Effector memory CD4-positive, alpha-beta T cell (primary cell): ENCODE data around the gene LDLRAP1.

ENCODE experiments used
- DNase-seq, 3 donors: peaks; one replicate each; pipeline ENCODE4 v3.0.0-alpha.2; 2020
- H3K27ac ChIP-seq: 2 replicates; pipeline ENCODE4 v1.7.0; 2013; ENCODE audit warnings: mild to moderate bottlenecking, low read length, moderate library complexity; ENCODE audit not compliant: insufficient read depth, poor library complexity, severe bottlenecking
- H3K27me3 ChIP-seq: replicated peaks from 2 replicates; pipeline ENCODE4 v1.7.0; 2013; ENCODE audit warnings: mild to moderate bottlenecking, low read length; ENCODE audit not compliant: insufficient read depth, control insufficient read depth, poor library complexity, severe bottlenecking
- H3K36me3 ChIP-seq: 2 replicates; pipeline ENCODE4 v1.7.0; 2013; ENCODE audit warnings: mild to moderate bottlenecking, low read length, moderate library complexity; ENCODE audit not compliant: control insufficient read depth, insufficient read depth
- H3K4me1 ChIP-seq: 2 replicates; pipeline ENCODE4 v1.7.0; 2013; ENCODE audit warnings: low read length, mild to moderate bottlenecking; ENCODE audit not compliant: control insufficient read depth, insufficient read depth, poor library complexity, severe bottlenecking
- H3K4me3 ChIP-seq: 2 replicates; pipeline ENCODE4 v1.7.0; 2013; ENCODE audit warnings: low read length, low read depth, mild to moderate bottlenecking; ENCODE audit not compliant: insufficient read depth, poor library complexity, severe bottlenecking
- H3K9me3 ChIP-seq: 2 replicates; pipeline ENCODE4 v1.7.0; 2013; ENCODE audit warnings: mild to moderate bottlenecking, low read length, moderate library complexity; ENCODE audit not compliant: control insufficient read depth

LDLRAP1 gene

DNA sequence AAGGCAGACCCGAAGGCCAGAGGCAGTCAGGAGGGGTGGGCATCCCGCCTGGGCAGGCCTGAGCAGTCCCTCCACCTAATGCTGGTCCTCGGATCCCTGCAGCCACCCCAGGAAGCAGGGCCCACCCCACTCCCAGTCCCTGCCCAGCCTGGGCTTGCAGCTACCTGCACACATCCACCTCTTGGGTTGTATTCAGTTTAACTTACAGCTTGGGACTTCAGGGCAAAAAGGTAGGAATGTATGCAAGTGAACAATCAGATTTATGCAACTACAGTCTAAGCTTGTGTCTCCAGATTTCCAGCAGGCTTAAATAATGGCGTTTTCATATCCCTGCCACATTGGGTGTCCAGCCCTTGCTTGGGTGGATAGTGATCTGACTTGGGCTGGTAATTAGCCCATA, 17.4 kb downstream of the LDLRAP1 start:
- H3K27me3 ChIP-seq = no peaks in the 10 kb centered on the region
- peaks cover 30% of the 10 kb centered on the region for H3K36me3 ChIP-seq
- no peak overlapping the region for H3K4me3 ChIP-seq
- peaks cover 99% of the 10 kb centered on the region for H3K4me1 ChIP-seq
- H3K9me3 ChIP-seq = no peaks in the 10 kb centered on the region
- peak overlapping the region; percentile 70 for H3K27ac ChIP-seq
- no peak for DNase-seq

DNA sequence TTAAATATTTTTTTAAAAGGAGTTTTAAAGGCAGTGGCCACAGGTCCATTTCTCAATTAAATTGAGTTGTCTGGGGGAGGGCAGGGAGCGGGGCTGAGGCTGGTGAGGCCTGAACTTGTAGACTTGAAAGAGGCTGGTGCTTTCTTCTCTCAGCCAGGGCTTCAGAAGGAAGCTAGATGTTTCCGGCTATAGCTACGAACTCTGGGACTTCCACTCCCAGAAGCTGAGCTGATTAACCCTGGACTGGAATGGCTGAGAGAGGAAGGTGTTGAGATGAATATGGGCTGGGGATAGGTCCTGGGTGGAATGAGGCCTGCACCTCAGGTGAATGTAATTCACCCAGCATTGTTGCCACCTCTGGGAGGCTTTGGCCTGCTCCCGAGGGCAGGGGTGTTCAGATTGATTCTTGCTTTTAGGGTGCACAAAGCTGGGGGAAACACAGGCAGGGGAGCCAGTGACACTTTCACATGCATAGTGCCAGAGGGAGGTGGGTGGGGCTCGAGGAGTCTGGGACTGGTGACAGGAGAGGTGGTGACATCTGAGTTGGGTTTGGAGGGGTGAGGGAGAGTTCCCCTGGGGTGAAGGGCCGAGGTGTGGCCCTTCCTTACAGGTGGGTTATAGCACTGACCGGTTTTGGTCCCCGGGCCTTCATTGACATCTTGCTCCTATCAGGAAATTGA, 18.2 kb downstream of the LDLRAP1 start:
- H3K4me1 ChIP-seq = peaks cover 95% of the 10 kb centered on the region
- peaks cover 25% of the 10 kb centered on the region for H3K36me3 ChIP-seq
- peak overlapping the region; percentile 60 for H3K4me3 ChIP-seq
- no peaks in the 10 kb centered on the region for H3K27me3 ChIP-seq
- peak overlapping the region; percentile 70 for H3K27ac ChIP-seq
- no peaks in the 10 kb centered on the region for H3K9me3 ChIP-seq
- no peak for DNase-seq

DNA sequence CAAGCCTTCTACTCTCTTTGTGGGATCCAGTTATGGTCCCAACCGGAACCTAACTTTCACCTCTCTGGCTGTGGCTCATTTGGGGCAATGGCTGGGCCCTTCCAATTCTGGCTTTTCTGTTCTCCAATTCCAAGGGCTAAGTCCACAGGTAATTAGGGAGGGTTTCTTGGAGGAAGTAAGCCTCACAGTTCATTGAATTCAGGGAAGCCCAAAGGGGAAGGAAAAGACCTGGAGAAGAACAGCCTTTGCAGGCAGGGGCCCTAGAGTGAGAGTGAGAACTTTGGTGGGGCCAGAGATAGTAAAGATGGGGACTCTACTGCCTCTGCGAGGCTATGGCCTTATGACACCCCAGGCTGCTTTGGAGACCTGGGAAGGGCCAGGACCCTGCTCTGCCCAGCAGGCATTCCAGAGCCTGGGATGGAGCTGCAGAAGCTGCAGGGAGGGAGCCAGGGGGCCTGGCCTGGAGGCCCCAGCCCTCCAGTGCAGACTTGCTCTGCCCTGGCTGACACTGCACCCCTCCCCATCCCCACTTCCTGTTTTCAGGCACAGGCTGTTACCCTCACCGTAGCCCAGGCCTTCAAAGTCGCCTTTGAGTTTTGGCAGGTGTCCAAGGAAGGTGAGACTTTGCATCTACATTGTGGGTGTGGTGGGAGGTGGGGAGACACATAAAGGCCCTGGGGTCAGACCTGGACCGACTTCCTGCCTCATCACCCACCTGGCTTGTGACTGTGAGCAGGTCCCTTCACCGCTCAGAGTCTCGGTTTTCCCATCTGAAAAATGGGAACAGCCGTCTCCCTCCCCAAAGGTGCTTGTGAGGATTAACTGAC, 18.9 kb downstream of the LDLRAP1 start:
- DNase-seq = peak; percentile 64 to 75 (median 66)
- Histone ChIP-seq H3K4me1 (peaks cover 90% of the 10 kb centered on the region), H3K27ac (peak overlapping the region; percentile 70), H3K4me3 (peak overlapping the region; percentile 60), H3K27me3 (no peaks in the 10 kb centered on the region), H3K36me3 (peaks cover 28% of the 10 kb centered on the region), H3K9me3 (no peaks in the 10 kb centered on the region)

DNA sequence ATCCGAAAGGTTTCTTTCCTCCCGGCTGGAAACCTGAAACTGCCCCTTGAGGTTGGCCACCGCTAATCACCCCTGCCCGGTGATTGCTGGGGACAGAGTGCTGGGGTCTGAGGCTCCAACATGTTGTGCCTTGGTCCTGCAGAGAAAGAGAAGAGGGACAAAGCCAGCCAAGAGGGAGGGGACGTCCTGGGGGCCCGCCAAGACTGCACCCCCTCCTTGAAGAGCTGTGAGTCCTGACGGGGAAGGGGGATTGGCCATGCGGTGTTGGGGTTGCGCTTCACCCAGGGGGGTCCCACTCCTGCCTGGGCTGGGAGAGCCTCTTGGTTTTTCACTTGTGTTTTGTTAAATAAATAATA, 19.5 kb downstream of the LDLRAP1 start:
- H3K4me3 ChIP-seq = peak overlapping the region; percentile 60
- no peaks in the 10 kb centered on the region for H3K27me3 ChIP-seq
- peaks cover 28% of the 10 kb centered on the region for H3K36me3 ChIP-seq

DNA sequence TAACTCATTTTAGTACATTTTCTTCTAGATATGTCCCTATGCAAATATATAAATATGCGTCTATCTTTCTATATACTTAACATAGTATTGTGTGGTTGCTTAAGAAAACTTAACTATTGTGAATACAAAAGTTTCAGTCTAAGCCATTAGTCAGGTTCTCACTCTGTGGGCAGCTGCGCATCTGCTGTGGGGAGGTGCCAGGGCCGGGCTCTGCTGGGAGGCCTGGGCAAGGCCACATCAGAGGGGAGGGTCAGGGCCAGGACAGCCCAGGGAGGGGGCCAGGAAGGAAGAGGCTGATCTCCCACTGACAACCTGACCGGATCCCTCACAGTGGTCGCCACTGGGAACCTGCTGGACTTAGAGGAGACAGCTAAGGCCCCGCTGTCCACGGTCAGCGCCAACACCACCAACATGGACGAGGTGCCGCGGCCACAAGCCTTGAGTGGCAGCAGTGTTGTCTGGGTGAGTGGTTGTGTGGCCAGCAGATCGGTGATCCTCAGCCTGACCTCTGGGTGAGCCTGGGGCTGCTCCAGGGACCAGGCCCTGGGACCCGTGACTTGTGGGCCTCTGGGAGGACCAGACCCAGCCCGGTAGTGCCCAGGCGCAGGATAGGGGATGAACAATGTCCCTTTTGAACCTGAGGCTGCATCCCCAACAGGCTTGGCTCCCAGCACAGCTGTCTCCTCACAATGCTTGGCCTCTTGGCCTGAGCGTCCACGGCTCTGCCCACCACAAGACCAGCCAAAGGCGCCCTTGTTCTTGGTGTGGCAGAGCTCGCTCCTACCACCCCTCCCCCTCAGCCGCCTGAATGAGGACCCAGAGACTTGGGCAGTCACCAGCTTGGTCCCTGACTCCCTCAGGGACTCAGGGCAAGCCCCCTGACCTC, 20.2 kb downstream of the LDLRAP1 start:
- H3K4me3 ChIP-seq = peak overlapping the region; percentile 60

More for the DNA sequence above, 19.5 kb downstream of the LDLRAP1 start:
- no peaks in the 10 kb centered on the region for H3K9me3 ChIP-seq
- peak overlapping the region; percentile 70 for H3K27ac ChIP-seq
- no peak for DNase-seq
- peaks cover 85% of the 10 kb centered on the region for H3K4me1 ChIP-seq

DNA sequence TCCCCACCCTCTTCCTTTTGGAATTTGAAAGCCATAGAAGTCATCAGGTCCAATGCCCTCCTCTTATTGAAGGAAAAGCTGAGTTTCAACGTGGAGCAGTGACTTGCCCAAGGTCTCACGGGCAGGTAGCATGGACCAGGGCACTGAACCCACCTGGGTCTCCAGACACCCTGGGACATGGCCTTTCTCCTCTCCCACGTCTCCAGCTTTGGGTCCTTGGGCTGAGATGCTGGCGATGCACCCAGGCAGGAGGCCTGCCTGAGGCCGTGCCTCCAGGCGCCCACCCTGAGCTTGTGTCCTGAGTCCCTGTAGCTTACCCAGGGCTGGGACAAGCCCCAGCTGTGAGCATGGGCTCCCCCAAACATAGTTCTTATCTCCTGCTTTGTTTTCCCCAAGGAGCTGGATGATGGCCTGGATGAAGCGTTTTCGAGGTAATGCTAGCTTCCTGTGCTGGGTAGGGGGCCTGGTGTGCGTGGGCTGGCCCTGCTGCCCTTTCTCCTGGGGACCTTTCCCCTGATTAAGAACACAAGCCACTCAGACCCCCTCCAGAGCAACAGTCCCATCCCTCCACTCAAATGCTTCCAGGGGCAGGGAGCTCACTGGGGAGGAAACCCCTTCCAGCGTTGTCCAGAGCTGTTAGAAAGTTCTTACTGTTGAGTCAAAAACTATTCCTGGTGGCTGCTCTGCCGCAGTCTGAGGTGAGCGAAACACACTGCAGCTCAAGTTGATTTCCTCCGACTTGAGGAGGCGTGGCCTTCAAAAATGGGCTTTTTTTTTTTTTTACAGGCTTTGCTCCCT, 21.6 kb downstream of the LDLRAP1 start:
- DNase-seq = no peak
- Histone ChIP-seq H3K27me3 (no peaks in the 10 kb centered on the region), H3K4me1 (peaks cover 64% of the 10 kb centered on the region), H3K27ac (peak overlapping the region; percentile 52), H3K9me3 (no peaks in the 10 kb centered on the region), H3K4me3 (peak overlapping the region; percentile 44), H3K36me3 (peaks cover 11% of the 10 kb centered on the region)

More for the DNA sequence above, 20.2 kb downstream of the LDLRAP1 start:
- Histone ChIP-seq H3K4me1 (peaks cover 78% of the 10 kb centered on the region), H3K9me3 (no peaks in the 10 kb centered on the region), H3K27ac (peak overlapping the region; percentile 70), H3K27me3 (no peaks in the 10 kb centered on the region), H3K36me3 (peaks cover 22% of the 10 kb centered on the region)
- DNase-seq = no peak

DNA sequence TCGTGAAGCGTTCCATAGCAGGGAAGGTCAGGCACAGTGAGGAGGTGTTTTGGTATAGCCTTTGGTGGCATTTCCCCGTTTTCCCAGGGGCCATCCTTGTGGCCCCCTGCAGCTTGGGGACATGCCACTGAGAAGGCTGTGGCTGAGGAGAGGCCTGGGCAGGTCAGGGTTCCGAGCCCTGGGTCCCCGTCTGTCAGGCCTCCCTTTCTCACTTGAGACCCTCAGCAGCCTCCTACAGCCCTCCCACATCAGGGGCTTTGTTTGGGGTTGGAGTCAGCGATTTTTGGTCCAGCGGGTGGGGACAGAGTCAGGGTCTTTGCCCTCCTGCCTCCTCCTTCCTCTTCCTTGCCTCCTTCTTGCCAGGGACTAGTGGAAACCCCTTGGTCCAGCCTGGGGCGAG, 22.2 kb downstream of the LDLRAP1 start:
- Histone ChIP-seq H3K4me3 (peak overlapping the region; percentile 44), H3K4me1 (peaks cover 58% of the 10 kb centered on the region), H3K27ac (peak overlapping the region; percentile 52), H3K27me3 (no peaks in the 10 kb centered on the region), H3K9me3 (no peaks in the 10 kb centered on the region), H3K36me3 (peaks cover 11% of the 10 kb centered on the region)
- DNase-seq = no peak

DNA sequence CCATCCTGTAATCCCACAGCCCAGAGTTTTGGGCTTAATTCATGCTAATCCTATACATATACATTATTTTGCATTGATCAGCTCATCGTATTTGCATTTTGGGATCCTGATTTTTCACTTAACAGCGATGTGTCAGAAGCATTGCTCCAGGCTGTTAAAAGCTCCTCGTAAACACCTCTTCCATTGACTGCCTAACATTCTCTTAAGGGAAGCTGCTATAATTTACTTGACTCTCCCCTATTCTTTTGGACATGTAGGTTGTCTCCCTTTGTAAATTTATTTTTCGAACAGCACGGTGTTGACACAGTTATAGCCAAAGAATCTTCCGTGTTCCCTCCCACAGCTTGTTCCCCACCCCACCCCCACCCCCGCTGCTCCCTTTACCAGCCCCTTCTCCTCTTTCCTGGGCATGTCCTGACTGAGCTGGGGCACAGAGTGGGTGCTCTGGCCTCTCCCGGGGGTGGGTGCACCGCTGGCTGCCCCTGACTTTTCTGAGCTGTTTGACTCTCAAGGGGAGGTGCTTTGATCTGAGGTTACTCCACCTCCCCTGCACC, 22.8 kb downstream of the LDLRAP1 start:
- Histone ChIP-seq H3K4me1 (peaks cover 52% of the 10 kb centered on the region), H3K27me3 (no peaks in the 10 kb centered on the region), H3K36me3 (peaks cover 11% of the 10 kb centered on the region), H3K9me3 (no peaks in the 10 kb centered on the region), H3K4me3 (no peak overlapping the region), H3K27ac (peak overlapping the region; percentile 52)
- DNase-seq = no peak

DNA sequence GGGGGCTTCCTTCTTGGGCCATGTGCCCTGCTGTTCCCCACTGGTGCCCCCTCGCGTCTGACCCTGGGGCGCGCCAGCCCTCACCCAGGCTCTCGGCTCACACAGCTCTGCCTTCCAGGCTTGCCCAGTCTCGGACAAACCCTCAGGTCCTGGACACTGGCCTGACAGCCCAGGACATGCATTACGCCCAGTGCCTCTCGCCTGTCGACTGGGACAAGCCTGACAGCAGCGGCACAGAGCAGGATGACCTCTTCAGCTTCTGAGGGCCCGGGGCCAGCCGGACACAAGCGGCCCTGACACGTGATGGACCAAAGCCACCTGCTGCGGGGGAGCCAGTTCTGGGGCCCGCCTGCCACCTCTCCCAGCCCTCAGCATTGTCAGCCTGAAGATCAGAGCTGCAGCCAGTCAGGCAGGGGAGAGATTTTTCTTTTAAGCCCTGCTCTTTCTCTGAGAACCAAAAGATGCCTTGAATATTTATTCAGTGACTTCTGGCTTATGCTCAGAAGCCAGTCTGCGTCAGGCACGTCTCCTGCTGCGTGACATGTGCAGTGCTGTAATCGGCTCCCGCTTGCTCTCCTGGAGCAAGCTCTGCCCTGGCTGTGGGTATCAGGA, 23.4 kb downstream of the LDLRAP1 start:
- Histone ChIP-seq H3K36me3 (peaks cover 11% of the 10 kb centered on the region), H3K27ac (no peak overlapping the region)
- no peak for DNase-seq

More for the DNA sequence above, 23.4 kb downstream of the LDLRAP1 start:
- no peaks in the 10 kb centered on the region for H3K9me3 ChIP-seq
- H3K4me1 ChIP-seq = peaks cover 46% of the 10 kb centered on the region
- H3K4me3 ChIP-seq = no peak overlapping the region
- H3K27me3 ChIP-seq = no peaks in the 10 kb centered on the region
